Fibroblast of gingiva (primary cell): ENCODE data around the gene ALKBH3.
A peak's percentile ranks its signal among the peaks of the same experiment; 100 is the strongest.

Experiments
- DNase-seq: peaks from one replicate; pipeline ENCODE4 v3.0.0-alpha.2; 2011; ENCODE audit warnings: low read depth

Gene ALKBH3

DNA sequence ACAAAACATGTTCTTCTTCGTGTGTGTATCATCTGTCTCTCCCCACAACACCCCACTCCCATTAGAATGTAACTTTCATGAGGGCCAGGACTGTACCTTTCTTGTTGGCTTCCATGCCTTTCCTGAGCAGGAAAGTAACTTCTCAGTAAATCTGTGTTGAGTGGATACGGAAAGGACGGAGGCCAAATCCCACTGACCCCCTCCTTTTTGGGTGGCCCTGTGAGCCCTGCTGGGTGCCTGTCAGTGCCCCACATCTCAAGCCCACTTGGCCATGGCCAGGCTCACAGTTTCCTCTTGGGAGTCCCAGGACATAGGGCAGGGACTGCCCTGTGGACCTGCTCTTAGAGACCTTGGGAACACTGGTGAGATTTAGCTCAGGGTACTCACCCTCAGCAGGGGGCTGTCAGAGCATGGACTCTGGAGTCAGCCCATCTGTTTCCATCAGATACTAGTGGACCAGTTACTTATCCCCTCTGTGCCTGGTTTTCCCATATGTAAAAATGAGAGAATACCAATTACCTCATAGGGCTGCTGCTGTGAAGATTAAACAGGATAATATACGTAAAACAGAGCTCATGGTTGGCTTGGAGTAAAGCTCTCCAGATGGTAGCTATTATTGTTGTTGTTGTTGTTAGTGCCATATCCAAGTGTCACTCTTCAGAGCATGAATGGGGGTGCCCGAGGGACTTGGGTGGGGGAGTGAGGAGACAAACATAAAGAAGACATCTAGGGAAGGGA is 60.8 kb downstream of the ALKBH3 start:
- DNase-seq: no peak

DNA sequence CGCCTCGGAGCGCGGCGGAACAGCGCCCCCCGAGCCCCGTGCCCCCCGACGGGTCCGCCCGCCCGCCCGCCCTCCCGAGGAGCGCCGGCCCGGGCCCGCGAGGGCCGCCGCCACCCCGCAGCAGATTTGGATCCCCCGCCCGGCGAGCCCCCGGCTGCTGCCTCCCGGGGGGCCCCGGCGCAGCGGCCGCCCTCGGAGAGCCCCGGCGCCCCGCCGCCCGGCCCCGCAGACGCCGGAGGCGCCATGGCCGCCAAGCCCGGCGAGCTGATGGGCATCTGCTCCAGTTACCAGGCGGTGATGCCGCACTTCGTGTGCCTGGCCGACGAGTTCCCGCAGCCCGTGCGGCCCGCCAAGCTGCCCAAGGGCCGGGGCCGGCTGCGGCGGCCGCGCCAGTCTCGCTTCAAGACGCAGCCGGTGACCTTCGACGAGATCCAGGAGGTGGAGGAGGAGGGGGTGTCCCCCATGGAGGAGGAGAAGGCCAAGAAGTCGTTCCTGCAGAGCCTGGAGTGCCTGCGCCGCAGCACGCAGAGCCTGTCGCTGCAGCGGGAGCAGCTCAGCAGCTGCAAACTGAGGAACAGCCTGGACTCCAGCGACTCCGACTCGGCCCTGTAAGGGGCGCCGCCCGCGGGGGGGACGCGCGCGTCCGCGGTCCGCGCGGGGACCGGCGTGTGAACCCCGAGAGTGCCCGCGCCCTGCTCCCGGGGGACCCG is 62.2 kb downstream of the ALKBH3 start:
- DNase-seq: no peak

GRCh38 chr11:43943372-43943930 is 62.8 kb downstream of the ALKBH3 start:
- DNase-seq: no peak

GRCh38 chr11:43943931-43944751 is 63.5 kb downstream of the ALKBH3 start:
- DNase-seq: no peak

DNA sequence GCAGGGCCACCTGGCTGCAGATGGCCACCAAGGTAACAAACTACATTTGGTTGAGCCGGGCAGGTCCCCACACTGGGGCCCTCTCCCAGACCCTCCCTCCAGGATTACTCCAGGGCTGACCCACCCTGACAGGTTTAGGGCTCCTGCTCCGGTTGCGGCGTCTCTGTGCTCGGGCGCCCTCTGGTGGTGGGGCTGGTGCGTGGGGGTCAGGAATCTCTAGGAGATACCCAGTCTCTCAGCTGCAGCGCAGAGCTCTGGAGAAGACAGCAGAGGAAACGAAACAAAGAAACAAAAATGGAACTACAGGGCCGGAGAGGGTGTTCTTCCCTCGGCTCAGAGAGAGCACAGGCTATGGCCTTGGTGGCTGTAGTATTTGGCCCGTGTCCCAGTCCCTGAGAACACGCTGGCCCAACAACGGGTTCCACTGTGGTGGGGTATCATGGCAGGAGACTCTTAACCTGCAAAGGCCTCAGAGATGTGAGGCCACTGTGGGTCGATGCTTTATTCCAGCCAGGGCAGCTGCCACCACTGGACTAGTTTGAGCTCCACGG is 64.2 kb downstream of the ALKBH3 start:
- DNase-seq: no peak

DNA sequence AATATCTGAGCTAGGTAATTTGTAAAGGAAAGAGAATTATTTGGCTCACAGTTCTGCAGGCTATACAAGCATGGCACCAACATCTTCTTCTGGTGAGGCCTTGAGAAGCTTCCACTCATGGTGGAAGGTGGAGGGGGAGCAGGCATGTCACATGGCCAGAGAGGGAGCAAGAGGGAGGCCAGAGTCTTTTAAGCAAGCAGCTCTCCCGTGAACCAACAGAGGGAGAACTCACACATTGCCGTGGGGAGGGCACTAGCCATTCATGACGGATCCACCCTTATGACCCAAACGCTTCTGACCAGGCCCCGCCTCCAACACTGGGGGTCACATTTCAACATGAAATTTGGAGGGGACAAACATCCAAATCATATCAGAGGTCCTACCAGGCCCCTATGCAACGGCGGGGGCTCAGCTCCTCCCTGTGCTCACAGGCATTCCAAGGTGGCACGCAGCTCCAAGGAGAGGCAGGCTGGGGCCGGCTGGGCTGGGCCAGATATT is 66.4 kb downstream of the ALKBH3 start:
- DNase-seq: no peak

DNA sequence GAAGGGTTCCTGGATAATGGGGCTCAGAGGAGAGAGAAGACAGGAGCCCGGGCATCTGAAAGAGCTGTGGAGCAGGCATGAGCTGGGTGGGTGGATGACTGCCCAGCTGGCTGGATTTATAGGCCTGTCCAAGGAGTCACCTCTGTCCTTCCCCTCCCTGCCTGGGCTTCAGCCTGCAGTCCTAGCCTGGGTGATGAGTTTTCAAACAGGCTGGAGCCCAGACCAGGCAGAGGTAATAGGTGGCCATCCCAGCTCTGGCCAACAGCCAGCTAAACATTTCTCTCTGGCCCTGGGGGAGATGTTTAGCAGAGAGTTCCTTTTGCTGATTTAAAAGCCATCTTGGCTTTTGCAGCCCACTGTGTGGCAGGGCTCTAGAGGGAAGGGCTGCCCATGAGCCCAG is 67.2 kb downstream of the ALKBH3 start:
- DNase-seq: no peak

DNA sequence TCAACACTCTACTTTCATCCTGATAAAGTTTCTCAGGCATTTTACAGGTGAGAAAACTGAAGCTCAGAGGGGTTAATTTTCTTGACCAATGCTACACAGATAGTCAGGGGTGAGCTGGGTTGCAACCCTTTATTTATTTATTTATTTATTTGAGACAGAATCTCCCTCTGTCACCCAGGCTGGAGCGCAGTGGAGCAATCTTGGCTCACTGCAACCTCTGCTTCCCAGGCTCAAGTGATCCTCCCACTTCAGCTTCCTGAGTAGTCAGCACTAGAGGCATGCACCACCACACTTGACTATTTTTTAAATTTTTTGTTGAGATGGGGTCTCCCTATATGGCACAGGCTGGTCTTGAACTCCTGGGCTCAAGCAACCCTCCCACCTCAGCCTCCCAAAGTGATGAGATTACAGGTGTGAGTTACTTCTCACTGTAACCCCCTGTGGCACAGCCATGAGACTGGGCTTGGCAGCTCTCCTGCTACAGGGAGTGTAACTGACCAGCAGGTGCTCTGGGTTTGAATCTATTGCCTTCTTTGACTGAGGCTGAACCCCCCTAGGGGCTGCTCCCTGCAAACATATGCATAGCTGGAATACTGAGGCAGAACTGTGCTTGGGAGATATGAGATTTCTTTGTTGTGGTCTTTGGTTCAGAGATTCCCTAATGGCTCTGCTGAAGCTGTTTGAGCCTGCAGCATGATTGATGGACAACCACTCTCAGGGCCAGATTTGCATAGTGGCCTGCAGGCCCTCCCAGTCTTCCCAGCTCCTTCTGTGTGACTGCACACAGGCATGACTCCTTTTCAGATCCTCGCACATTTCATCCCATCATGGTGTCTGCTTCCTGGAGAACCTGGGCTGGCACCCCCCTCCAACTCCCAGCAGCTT is 68.0 kb downstream of the ALKBH3 start:
- DNase-seq: no peak

DNA sequence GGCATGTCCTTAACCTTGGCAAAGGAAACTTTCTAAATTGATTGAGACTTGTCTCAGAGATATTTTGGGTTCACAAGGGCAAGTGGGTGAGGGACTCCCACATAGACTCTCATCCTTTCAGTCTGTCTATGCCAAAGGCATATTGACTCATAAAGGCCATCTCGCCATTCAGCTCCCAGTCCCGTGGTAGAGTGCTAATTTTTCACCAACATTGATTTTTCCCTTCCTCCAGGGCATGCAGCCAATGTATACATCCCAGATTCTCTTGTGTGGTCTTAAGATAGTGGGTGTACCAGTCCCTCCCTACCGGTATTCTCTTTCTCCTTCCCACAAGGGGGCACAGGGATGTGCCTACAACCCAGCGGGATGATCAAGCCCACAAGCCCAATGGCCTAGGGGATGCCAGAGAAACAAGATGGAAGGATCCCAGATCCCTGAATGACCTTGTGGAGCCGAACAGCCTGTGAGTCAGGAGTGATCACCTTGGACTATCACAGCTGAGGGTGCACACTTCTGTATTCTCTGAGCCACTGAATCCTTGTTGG is 69.8 kb downstream of the ALKBH3 start:
- DNase-seq: no peak

- DNase-seq: no peak
These were observed 70.6 kb downstream of the ALKBH3 start for GRCh38 chr11:43951231-43951630.

GRCh38 chr11:43952020-43952400 is 71.4 kb downstream of the ALKBH3 start:
- no peak for DNase-seq

- no peak for DNase-seq
These were observed 72.0 kb downstream of the ALKBH3 start for GRCh38 chr11:43952401-43953342.

DNA sequence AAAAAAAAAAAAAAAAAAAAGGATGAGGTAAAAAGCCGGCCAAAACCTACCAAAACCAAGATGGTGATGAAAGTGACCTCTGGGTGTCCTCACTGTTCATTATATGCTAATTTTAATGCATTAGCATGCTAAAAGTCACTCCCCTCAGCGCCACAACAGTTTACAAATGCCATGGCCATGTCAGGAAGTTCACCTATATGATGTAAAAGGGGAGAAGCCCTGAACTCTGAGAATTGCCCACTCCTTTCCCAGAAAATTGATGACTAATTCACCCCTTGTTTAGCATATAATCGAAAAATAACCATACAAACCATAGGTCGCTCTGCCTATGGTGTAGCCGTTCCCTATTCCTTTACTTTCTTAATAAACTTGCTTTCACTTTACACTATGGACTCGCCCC is 72.9 kb downstream of the ALKBH3 start:
- DNase-seq: no peak

DNA sequence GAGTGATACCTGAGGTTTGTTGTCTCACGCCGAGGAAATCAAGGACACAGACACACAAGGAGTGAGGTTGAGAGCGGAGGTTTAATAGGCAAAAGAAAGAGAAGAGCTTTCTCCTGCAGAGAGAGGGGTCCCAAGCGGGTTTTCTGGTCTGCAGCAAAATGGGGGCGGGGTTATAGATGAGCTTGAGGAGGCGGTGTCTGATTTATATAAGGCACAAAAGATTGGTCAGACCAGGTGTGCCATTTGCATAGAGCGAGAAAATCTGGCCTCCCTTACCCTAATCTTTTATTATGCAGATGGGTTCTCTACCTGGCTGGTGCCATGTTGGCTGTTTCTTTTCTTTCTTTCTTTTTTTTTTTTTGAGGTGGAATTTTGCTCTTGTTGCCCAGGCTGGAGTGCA is 73.6 kb downstream of the ALKBH3 start:
- DNase-seq: no peak

GRCh38 chr11:43955381-43956118 is 74.9 kb downstream of the ALKBH3 start:
- DNase-seq: peak; percentile 30

GRCh38 chr11:43957571-43957970 is 76.9 kb downstream of the ALKBH3 start:
- no peak for DNase-seq

DNA sequence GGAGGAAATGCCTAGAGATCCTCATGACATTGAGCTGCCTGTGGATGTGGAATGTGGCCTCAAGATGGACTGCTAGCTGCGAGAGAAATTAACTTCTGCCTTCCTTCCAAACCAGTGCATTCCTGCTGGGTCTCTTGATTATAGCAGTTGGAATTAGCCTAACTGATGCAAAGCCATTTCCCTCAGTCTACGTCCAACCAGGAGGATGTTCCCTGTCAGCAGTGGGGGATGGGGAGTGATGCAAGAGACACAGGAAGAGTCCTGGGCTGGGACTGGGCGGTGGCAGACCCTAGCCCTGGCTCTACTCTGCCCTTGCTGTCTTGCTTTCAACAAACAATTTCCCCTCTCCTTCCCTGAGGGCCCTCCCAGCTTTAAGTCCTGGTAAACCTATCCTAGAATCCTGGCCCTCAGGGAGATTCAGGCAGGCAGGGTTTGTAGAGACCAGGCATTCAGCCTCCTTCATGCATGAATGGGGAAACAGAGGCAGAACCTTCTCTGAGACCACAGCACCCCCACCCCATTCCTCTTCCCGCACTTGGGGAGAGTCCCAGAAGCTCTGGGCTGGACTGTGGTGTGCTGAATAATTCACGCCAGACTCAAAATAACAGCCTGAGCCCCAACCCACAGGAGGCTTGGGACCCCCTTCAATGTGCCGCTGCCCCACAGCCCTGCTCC is 78.8 kb downstream of the ALKBH3 start:
- no peak for DNase-seq
